ENCODE measurements around the gene MDC1. TPM values are rescaled to one million over a fixed set of nuclear protein-coding genes. Genes with fewer than 3 reads are reported as not detected.
"Not testable (repeated sequence)": the region's sequence is repeated elsewhere in the genome, so short reads cannot be mapped to it uniquely, and the experiment has no call there.

Gene MDC1
- total and polyA plus RNA-seq, 2 of the 13 experiments (the other 11 are each of a cell fraction or from before 2014, with no cell fraction given): 8.4 to 14.0 TPM

- intact Hi-C loops (cut with micrococcal nuclease; ENCODE audit: unreplicated experiment); H3K27me3 ChIP-seq (ENCODE audit: control insufficient read depth in 1 of 2, insufficient read depth in 2 of 2, low read length in 2 of 2); H2AFZ ChIP-seq (ENCODE audit: low read length); H3K9ac ChIP-seq (ENCODE audit: insufficient read depth, low read depth, low read length); ATAC-seq; BruUV-seq (replicated peaks); H3K4me3 ChIP-seq (replicated peaks in 1 of 3; ENCODE audit: insufficient read depth in 1 of 3, low read depth in 2 of 3, low read length in 3 of 3); in situ Hi-C loops (cut with HindIII; ENCODE audit: extremely low pct_ligation_motif_present, low pct_unique_long_range_greater_than_20kb); H3K36me3 ChIP-seq (replicated peaks in 1 of 2; ENCODE audit: control insufficient read depth in 1 of 2, insufficient read depth in 2 of 2, low read length in 2 of 2); H4K20me1 ChIP-seq (ENCODE audit: insufficient read depth, low read length); H3K79me2 ChIP-seq (ENCODE audit: insufficient read depth, low read length); H3K9me3 ChIP-seq (ENCODE audit: low read length); CTCF ChIA-PET (ENCODE audit: low intra/inter-chr PET ratio, low total read pairs); H3K4me2 ChIP-seq (ENCODE audit: low read depth, low read length); DNase-seq (ENCODE audit: low spot score); FAIRE-seq: not testable (repeated sequence)
- POLR2A ChIA-PET: interaction anchor here (1.5 to 11.8 kb wide), 4 partner anchors 15 to 87 kb away, joined by 4 to 414 read pairs (median 160); partner anchors contain the start of genes FLOT1 and IER3
- WGBS (ENCODE audit: low lambda C conversion rate): 76% methylated on average over 1 of the region's 1 CpG
- Histone ChIP-seq H3K27ac (ENCODE audit: extremely low read length, insufficient read depth, low read length) (peak overlapping the region; percentile 98), H3K4me1 (ENCODE audit: insufficient read depth, low read length) (peaks cover 100% of the 10 kb centered on the region)
- TF ChIP-seq MED1 (CRISPR knock-in tag; IDR thresholded peaks at IDR 0.05): 0 out of 2 replicates have a peak, but pooled peaks have one; percentile 6
These were observed 48.4 kb upstream of the MDC1 start for GRCh38 chr6:30765495-30765894.

GRCh38 chr6:30764490-30765043 lies 47.5 kb upstream of the MDC1 start:
- 30% methylated on average over 13 of the region's 13 CpGs for WGBS (ENCODE audit: low lambda C conversion rate)
- FAIRE-seq; H2AFZ ChIP-seq (ENCODE audit: low read length); DNase-seq (ENCODE audit: low spot score); in situ Hi-C loops (cut with HindIII; ENCODE audit: extremely low pct_ligation_motif_present, low pct_unique_long_range_greater_than_20kb); H3K4me3 ChIP-seq (replicated peaks in 1 of 3; ENCODE audit: insufficient read depth in 1 of 3, low read depth in 2 of 3, low read length in 3 of 3); H3K79me2 ChIP-seq (ENCODE audit: insufficient read depth, low read length); H3K27me3 ChIP-seq (ENCODE audit: control insufficient read depth in 1 of 2, insufficient read depth in 2 of 2, low read length in 2 of 2); H4K20me1 ChIP-seq (ENCODE audit: insufficient read depth, low read length); H3K36me3 ChIP-seq (replicated peaks in 1 of 2; ENCODE audit: control insufficient read depth in 1 of 2, insufficient read depth in 2 of 2, low read length in 2 of 2); H3K9me3 ChIP-seq (ENCODE audit: low read length); ATAC-seq: not testable (repeated sequence)
- ChIA-PET CTCF (ENCODE audit: low intra/inter-chr PET ratio, low total read pairs) (interaction anchor here (1.1 kb wide), 1 partner anchor 64 kb away, joined by 3 read pairs; no protein-coding TSS in a partner anchor), POLR2A (interaction anchor here (0.8 to 11.8 kb wide), 28 partner anchors 8 to 149 kb away, joined by 3 to 414 read pairs (median 6); partner anchors contain the start of genes DHX16, FLOT1, IER3 and MDC1)
- H3K4me1 ChIP-seq (ENCODE audit: insufficient read depth, low read length): peaks cover 100% of the 10 kb centered on the region
- intact Hi-C loops (cut with micrococcal nuclease; ENCODE audit: unreplicated experiment): loop anchor here (1.0 kb wide), 2 partner anchors 20 to 63 kb away; partner anchors contain the start of gene IER3
- H3K4me2 ChIP-seq (ENCODE audit: low read depth, low read length): peak overlapping the region; percentile 85
- H3K9ac ChIP-seq (ENCODE audit: insufficient read depth, low read depth, low read length): peak overlapping the region; percentile 87
- peak overlapping the region; percentile 98 for H3K27ac ChIP-seq (ENCODE audit: extremely low read length, insufficient read depth, low read length)
- BruUV-seq (replicated peaks): TSS peak; percentile 86
- peak; percentile 55; the same call in 1 of the 2 replicates for TF ChIP-seq ZNF317 (CRISPR knock-in tag; IDR thresholded peaks at IDR 0.05)
- TF ChIP-seq NR2C2 (CRISPR knock-in tag; IDR thresholded peaks at IDR 0.05; ENCODE audit: borderline replicate concordance): 0 out of 2 replicates have a peak, but pooled peaks have one; percentile 4
- peak; percentile 38; the same call in 1 of the 2 replicates for TF ChIP-seq MXD3 (CRISPR knock-in tag; IDR thresholded peaks at IDR 0.05)
- peak; percentile 63; the same call in 1 of the 2 replicates for TF ChIP-seq SNAPC4 (CRISPR knock-in tag; IDR thresholded peaks at IDR 0.05)
- peak; percentile 48; the same call in 1 of the 2 replicates for TF ChIP-seq ZNF605 (CRISPR knock-in tag; IDR thresholded peaks at IDR 0.05)
- peak; percentile 19; the same call in 1 of the 2 replicates for TF ChIP-seq KMT2B (CRISPR knock-in tag; IDR thresholded peaks at IDR 0.05)
- 0 out of 2 replicates have a peak, but pooled peaks have one; percentile 40 for TF ChIP-seq ZNF431 (CRISPR knock-in tag; IDR thresholded peaks at IDR 0.05; ENCODE audit: borderline replicate concordance, low read depth)
- TF ChIP-seq HNF1B (CRISPR knock-in tag; IDR thresholded peaks at IDR 0.05): 0 out of 2 replicates have a peak, but pooled peaks have one; percentile 5

Measured in HepG2 (cell line).